HEK293 (cell line): ENCODE data around the gene COL8A1.

Source experiments
- CTCF ChIA-PET: fragments of 350-600 bp; formaldehyde crosslinking; extraction: SDS; loops from one replicate; lab custom pipeline; 2021; ENCODE audit warnings: antibody characterized with exemption; lab: Yijun Ruan, JAX
- POLR2A ChIA-PET: fragments of 300-600 bp; formaldehyde crosslinking; extraction: SDS; loops from one replicate; lab custom pipeline; 2020; ENCODE audit warnings: antibody characterized with exemption, inconsistent platforms; lab: Yijun Ruan, JAX
- H3K27ac ChIP-seq: fragments of 200-500 bp; sonication (Bioruptor generic); 2 replicates; pipeline ENCODE4 v1.5.1; 2014; ENCODE audit warnings: low read depth, low read length, control low read depth, inconsistent platforms; ENCODE audit errors: extremely low read depth
- H3K36me3 ChIP-seq, 2 experiments: fragments of 200-500 bp in 1 of 2; sonication (Bioruptor generic) in 1 of 2; 1 replicate in 1 of 2; 2 replicates in 1 of 2; pipeline ENCODE4 v1.5.1; 2014 to 2017; ENCODE audit warnings: inconsistent platforms in 2 of 2, low read length in 2 of 2; ENCODE audit not compliant: control insufficient read depth in 2 of 2, insufficient read depth in 1 of 2
- H3K4me1 ChIP-seq: fragments of 200-500 bp; sonication (Bioruptor generic); 2 replicates; pipeline ENCODE4 v1.5.1; 2014; ENCODE audit warnings: mild to moderate bottlenecking, low read length, inconsistent platforms; ENCODE audit not compliant: control insufficient read depth, insufficient read depth
- H3K4me3 ChIP-seq: 2 replicates; pipeline ENCODE4 v1.5.1; 2011; ENCODE audit warnings: low read depth, mild to moderate bottlenecking, control low read depth, low read length, moderate library complexity
- H3K9me3 ChIP-seq: fragments of 200-500 bp; sonication (Bioruptor generic); 2 replicates; pipeline ENCODE4 v1.5.1; 2014; ENCODE audit warnings: low read depth, low read length, inconsistent platforms; ENCODE audit not compliant: control insufficient read depth, insufficient read depth
- AEBP2 ChIP-seq: fragments of 450-650 bp; formaldehyde crosslinking; IDR thresholded peaks from 2 replicates; pipeline ENCODE4 v1.5.1; 2016; ENCODE audit warnings: missing biosample characterization, missing genetic modification characterization, borderline replicate concordance
- MEIS1 ChIP-seq: sonication (generic); formaldehyde crosslinking; IDR thresholded peaks from 2 replicates; pipeline ENCODE4 v1.8.1; 2022; ENCODE audit warnings: missing genetic modification reagents, mild to moderate bottlenecking, borderline replicate concordance
- ZBTB8A ChIP-seq: fragments of 450-650 bp; formaldehyde crosslinking; IDR thresholded peaks from 2 replicates; pipeline ENCODE4 v1.5.1; 2016; ENCODE audit warnings: missing biosample characterization, missing genetic modification characterization
- ZNF112 ChIP-seq: fragments of 450-650 bp; formaldehyde crosslinking; IDR thresholded peaks from 2 replicates; pipeline ENCODE4 v1.5.0; 2017; ENCODE audit warnings: missing biosample characterization, missing genetic modification characterization
- ZNF114 ChIP-seq: fragments of 450-650 bp; formaldehyde crosslinking; IDR thresholded peaks from 2 replicates; pipeline ENCODE4 v1.5.0; 2017; ENCODE audit warnings: missing biosample characterization, missing genetic modification characterization
- ZNF18 ChIP-seq: fragments of 450-650 bp; formaldehyde crosslinking; IDR thresholded peaks from 2 replicates; pipeline ENCODE4 v1.5.1; 2016; ENCODE audit warnings: missing biosample characterization, missing genetic modification characterization
- ZNF214 ChIP-seq: fragments of 450-650 bp; formaldehyde crosslinking; IDR thresholded peaks from 2 replicates; pipeline ENCODE4 v1.5.1; 2017; ENCODE audit warnings: missing biosample characterization, mild to moderate bottlenecking, missing genetic modification characterization, borderline replicate concordance
- ZNF239 ChIP-seq: fragments of 450-650 bp; formaldehyde crosslinking; IDR thresholded peaks from 2 replicates; pipeline ENCODE4 v1.5.1; 2016; ENCODE audit warnings: missing biosample characterization, missing genetic modification characterization
- ZNF341 ChIP-seq: fragments of 450-650 bp; formaldehyde crosslinking; IDR thresholded peaks from 2 replicates; pipeline ENCODE4; 2016; ENCODE audit warnings: low read depth, missing biosample characterization, missing genetic modification characterization
- ZNF426 ChIP-seq: fragments of 450-650 bp; formaldehyde crosslinking; IDR thresholded peaks from 2 replicates; pipeline ENCODE4 v1.5.1; 2017; ENCODE audit warnings: missing biosample characterization, missing genetic modification characterization, mild to moderate bottlenecking, inconsistent platforms, moderate library complexity
- ZNF610 ChIP-seq: fragments of 450-650 bp; formaldehyde crosslinking; IDR thresholded peaks from 2 replicates; pipeline ENCODE4 v1.5.1; 2016; ENCODE audit warnings: missing biosample characterization, missing genetic modification characterization, borderline replicate concordance
- ZNF670 ChIP-seq: fragments of 450-650 bp; formaldehyde crosslinking; IDR thresholded peaks from 2 replicates; pipeline ENCODE4 v1.5.1; 2016; ENCODE audit warnings: missing biosample characterization, missing genetic modification characterization, low read depth
- TF ChIP-seq, protein P1 (sequence below): fragments of 450-650 bp; formaldehyde crosslinking; IDR thresholded peaks from 2 replicates; pipeline ENCODE4 v1.5.1; 2016; ENCODE audit warnings: missing biosample characterization, missing genetic modification characterization
- TF ChIP-seq, protein P2 (sequence below): fragments of 450-650 bp; formaldehyde crosslinking; IDR thresholded peaks from 2 replicates; pipeline ENCODE4 v1.5.1; 2016; ENCODE audit warnings: missing biosample characterization, missing genetic modification characterization, borderline replicate concordance
- TF ChIP-seq, protein P3 (sequence below): fragments of 450-650 bp; formaldehyde crosslinking; IDR thresholded peaks from 2 replicates; pipeline ENCODE4 v1.5.1; 2017; ENCODE audit warnings: missing biosample characterization, missing genetic modification characterization

COL8A1 gene

GRCh38 chr3:99690761-99691369 lies 52.5 kb downstream of the COL8A1 start:
- ChIA-PET POLR2A (no interaction called here), CTCF (interaction anchor here (0.6 kb wide), 1 partner anchor 19 kb away, joined by 3 read pairs; no protein-coding TSS in a partner anchor)
- no peaks in the 10 kb centered on the region for H3K9me3 ChIP-seq
- no peaks in the 10 kb centered on the region for H3K4me1 ChIP-seq
- no peak overlapping the region for H3K27ac ChIP-seq
- no peaks in the 10 kb centered on the region for H3K36me3 ChIP-seq
- no peak overlapping the region for H3K4me3 ChIP-seq
- TF ChIP-seq ZBTB8A (tag by site-specific recombination) = no peak
- TF ChIP-seq AEBP2 (tag by site-specific recombination) = no peak
- no peak for TF ChIP-seq ZNF214
- TF ChIP-seq ZNF239 (tag by site-specific recombination) = no peak
- no peak for TF ChIP-seq ZNF114 (tag by site-specific recombination)
- TF ChIP-seq ZNF610 (tag by site-specific recombination) = no peak
- TF ChIP-seq ZNF426 (tag by site-specific recombination) = no peak
- no peak for TF ChIP-seq ZNF18 (tag by site-specific recombination)
- TF ChIP-seq ZNF112 (tag by site-specific recombination) = no peak
- TF ChIP-seq, protein P1, sequence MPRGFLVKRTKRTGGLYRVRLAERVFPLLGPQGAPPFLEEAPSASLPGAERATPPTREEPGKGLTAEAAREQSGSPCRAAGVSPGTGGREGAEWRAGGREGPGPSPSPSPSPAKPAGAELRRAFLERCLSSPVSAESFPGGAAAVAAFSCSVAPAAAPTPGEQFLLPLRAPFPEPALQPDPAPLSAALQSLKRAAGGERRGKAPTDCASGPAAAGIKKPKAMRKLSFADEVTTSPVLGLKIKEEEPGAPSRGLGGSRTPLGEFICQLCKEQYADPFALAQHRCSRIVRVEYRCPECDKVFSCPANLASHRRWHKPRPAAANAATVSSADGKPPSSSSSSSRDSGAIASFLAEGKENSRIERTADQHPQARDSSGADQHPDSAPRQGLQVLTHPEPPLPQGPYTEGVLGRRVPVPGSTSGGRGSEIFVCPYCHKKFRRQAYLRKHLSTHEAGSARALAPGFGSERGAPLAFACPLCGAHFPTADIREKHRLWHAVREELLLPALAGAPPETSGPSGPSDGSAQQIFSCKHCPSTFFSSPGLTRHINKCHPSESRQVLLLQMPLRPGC (tag by site-specific recombination) = no peak
- no peak for TF ChIP-seq MEIS1 (CRISPR knock-in tag)
- TF ChIP-seq, protein P2, sequence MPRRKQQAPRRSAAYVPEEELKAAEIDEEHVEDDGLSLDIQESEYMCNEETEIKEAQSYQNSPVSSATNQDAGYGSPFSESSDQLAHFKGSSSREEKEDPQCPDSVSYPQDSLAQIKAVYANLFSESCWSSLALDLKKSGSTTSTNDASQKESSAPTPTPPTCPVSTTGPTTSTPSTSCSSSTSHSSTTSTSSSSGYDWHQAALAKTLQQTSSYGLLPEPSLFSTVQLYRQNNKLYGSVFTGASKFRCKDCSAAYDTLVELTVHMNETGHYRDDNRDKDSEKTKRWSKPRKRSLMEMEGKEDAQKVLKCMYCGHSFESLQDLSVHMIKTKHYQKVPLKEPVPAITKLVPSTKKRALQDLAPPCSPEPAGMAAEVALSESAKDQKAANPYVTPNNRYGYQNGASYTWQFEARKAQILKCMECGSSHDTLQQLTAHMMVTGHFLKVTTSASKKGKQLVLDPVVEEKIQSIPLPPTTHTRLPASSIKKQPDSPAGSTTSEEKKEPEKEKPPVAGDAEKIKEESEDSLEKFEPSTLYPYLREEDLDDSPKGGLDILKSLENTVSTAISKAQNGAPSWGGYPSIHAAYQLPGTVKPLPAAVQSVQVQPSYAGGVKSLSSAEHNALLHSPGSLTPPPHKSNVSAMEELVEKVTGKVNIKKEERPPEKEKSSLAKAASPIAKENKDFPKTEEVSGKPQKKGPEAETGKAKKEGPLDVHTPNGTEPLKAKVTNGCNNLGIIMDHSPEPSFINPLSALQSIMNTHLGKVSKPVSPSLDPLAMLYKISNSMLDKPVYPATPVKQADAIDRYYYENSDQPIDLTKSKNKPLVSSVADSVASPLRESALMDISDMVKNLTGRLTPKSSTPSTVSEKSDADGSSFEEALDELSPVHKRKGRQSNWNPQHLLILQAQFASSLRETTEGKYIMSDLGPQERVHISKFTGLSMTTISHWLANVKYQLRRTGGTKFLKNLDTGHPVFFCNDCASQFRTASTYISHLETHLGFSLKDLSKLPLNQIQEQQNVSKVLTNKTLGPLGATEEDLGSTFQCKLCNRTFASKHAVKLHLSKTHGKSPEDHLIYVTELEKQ (tag by site-specific recombination) = no peak
- TF ChIP-seq ZNF670 (tag by site-specific recombination) = no peak
- TF ChIP-seq, protein P3, sequence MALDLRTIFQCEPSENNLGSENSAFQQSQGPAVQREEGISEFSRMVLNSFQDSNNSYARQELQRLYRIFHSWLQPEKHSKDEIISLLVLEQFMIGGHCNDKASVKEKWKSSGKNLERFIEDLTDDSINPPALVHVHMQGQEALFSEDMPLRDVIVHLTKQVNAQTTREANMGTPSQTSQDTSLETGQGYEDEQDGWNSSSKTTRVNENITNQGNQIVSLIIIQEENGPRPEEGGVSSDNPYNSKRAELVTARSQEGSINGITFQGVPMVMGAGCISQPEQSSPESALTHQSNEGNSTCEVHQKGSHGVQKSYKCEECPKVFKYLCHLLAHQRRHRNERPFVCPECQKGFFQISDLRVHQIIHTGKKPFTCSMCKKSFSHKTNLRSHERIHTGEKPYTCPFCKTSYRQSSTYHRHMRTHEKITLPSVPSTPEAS (tag by site-specific recombination) = no peak
- no peak for TF ChIP-seq ZNF341 (tag by site-specific recombination)
